HepG2 (cell line): ENCODE results near the gene CCDC57. TPM values are rescaled to one million over a fixed set of nuclear protein-coding genes. Genes with fewer than 3 reads are reported as not detected.

ENCODE experiments used
- ADNP ChIP-seq: sonication (generic); formaldehyde crosslinking; IDR thresholded peaks from 2 replicates; pipeline ENCODE4 v1.4.0; 2020; ENCODE audit warnings: missing genetic modification reagents
- BCL6 ChIP-seq: IDR thresholded peaks from 2 replicates; pipeline ENCODE4 v1.6.1; 2016; ENCODE audit warnings: missing genetic modification reagents, missing compliant biosample characterization
- BRCA1 ChIP-seq: sonication (generic); formaldehyde crosslinking; IDR thresholded peaks from 2 replicates; pipeline ENCODE4 v1.4.0; 2020; ENCODE audit warnings: missing genetic modification reagents
- FOXA3 ChIP-seq: IDR thresholded peaks from 2 replicates; pipeline ENCODE4 v1.6.1; 2016; ENCODE audit warnings: missing genetic modification reagents, missing compliant biosample characterization
- HBP1 ChIP-seq: IDR thresholded peaks from 2 replicates; pipeline ENCODE4 v1.6.1; 2016; ENCODE audit warnings: low read depth, control low read depth
- HNRNPLL ChIP-seq: fragments of 200-400 bp; formaldehyde crosslinking; IDR thresholded peaks from 2 replicates; pipeline ENCODE4 v1.6.1; 2017; ENCODE audit warnings: mild to moderate bottlenecking, low read depth, low read length; ENCODE audit not compliant: poor library complexity, severe bottlenecking
- NFATC3 ChIP-seq: sonication (generic); formaldehyde crosslinking; IDR thresholded peaks from 2 replicates; pipeline ENCODE4 v1.5.1; 2020; ENCODE audit warnings: mild to moderate bottlenecking, missing genetic modification reagents
- NFRKB ChIP-seq: fragments of 450-650 bp; IDR thresholded peaks from 2 replicates; pipeline ENCODE4 v1.6.1; 2017
- NR1H2 ChIP-seq: sonication (generic); formaldehyde crosslinking; IDR thresholded peaks from 2 replicates; pipeline ENCODE4 v1.8.1; 2022; ENCODE audit warnings: low read depth, missing genetic modification reagents, borderline replicate concordance
- PHF5A ChIP-seq: IDR thresholded peaks from one replicate; pipeline ENCODE4 v1.6.1; 2018; ENCODE audit warnings: low read depth, missing genetic modification reagents; ENCODE audit not compliant: unreplicated experiment
- SKI ChIP-seq: fragments of 450-650 bp; IDR thresholded peaks from one replicate; pipeline ENCODE4 v1.6.1; 2018; ENCODE audit warnings: mild to moderate bottlenecking; ENCODE audit not compliant: partially characterized antibody
- SRSF1 ChIP-seq: fragments of 200-400 bp; formaldehyde crosslinking; optimal IDR thresholded peaks from 2 replicates; pipeline ENCODE3; 2017; ENCODE audit warnings: mild to moderate bottlenecking, low read depth, low read length, moderate library complexity
- TP53 ChIP-seq: sonication (generic); formaldehyde crosslinking; conservative IDR thresholded peaks from 2 replicates; pipeline ENCODE4 v1.4.0; 2020; ENCODE audit warnings: missing genetic modification reagents
- ZBTB43 ChIP-seq: sonication (generic); formaldehyde crosslinking; conservative IDR thresholded peaks from 2 replicates; pipeline ENCODE4 v1.4.0; 2020; ENCODE audit warnings: missing genetic modification reagents
- ZBTB8A ChIP-seq: sonication (generic); formaldehyde crosslinking; IDR thresholded peaks from 2 replicates; pipeline ENCODE4 v1.4.0; 2020; ENCODE audit warnings: mild to moderate bottlenecking, low read depth, missing genetic modification reagents, borderline replicate concordance
- ZNF160 ChIP-seq: sonication (generic); formaldehyde crosslinking; IDR thresholded peaks from 2 replicates; pipeline ENCODE4 v1.8.0; 2022; ENCODE audit warnings: mild to moderate bottlenecking, inconsistent platforms, missing genetic modification reagents
- ZNF468 ChIP-seq: sonication (generic); formaldehyde crosslinking; IDR thresholded peaks from 2 replicates; pipeline ENCODE4 v1.8.0; 2022; ENCODE audit warnings: mild to moderate bottlenecking, moderate library complexity, missing genetic modification reagents
- ZNF510 ChIP-seq: sonication (generic); formaldehyde crosslinking; IDR thresholded peaks from 2 replicates; pipeline ENCODE4 v1.4.0; 2020; ENCODE audit warnings: low read depth, mild to moderate bottlenecking, missing genetic modification reagents
- ZNF546 ChIP-seq: sonication (generic); formaldehyde crosslinking; conservative IDR thresholded peaks from 2 replicates; pipeline ENCODE4 v1.8.1; 2023; ENCODE audit warnings: mild to moderate bottlenecking, missing genetic modification reagents
- ZNF556 ChIP-seq: sonication (generic); formaldehyde crosslinking; IDR thresholded peaks from 2 replicates; pipeline ENCODE4 v1.4.0; 2020; ENCODE audit warnings: mild to moderate bottlenecking, missing genetic modification reagents, borderline replicate concordance
- ZNF574 ChIP-seq: sonication (generic); formaldehyde crosslinking; IDR thresholded peaks from 2 replicates; pipeline ENCODE4 v1.4.0; 2020; ENCODE audit warnings: missing genetic modification reagents
- ZNF772 ChIP-seq: sonication (generic); formaldehyde crosslinking; IDR thresholded peaks from 2 replicates; pipeline ENCODE4 v1.5.0; 2020; ENCODE audit warnings: mild to moderate bottlenecking, missing genetic modification reagents
- ZNF839 ChIP-seq: sonication (generic); formaldehyde crosslinking; IDR thresholded peaks from 2 replicates; pipeline ENCODE4 v1.4.0; 2020; ENCODE audit warnings: missing genetic modification reagents, mild to moderate bottlenecking, borderline replicate concordance
- polyA plus RNA-seq, 8 experiments: library from polyadenylated mRNA; depleted of rRNA in 3 of 8; stranded (reverse) in 7 of 8; unstranded in 1 of 8; fragments of >200 nt; fragmentation: Illumina TruSeq in 4 of 8; extraction: Trizol in 4 of 8; gene quantifications; 2 replicates each; pipeline versions ENCODE4 v1.2.1 to v1.2.3, GENCODE V29; 2011 to 2016; ENCODE audit warnings: low read depth in 4 of 8, missing spikeins in 1 of 8, mixed read lengths in 1 of 8; ENCODE audit not compliant: insufficient read depth in 1 of 8
- total RNA-seq, 5 experiments: library from RNA; depleted of rRNA; stranded (reverse); fragments of >200 nt; fragmentation: Illumina TruSeq; extraction: Trizol; gene quantifications; 2 replicates each; pipeline ENCODE4 v1.2.3, GENCODE V29; 2016; ENCODE audit warnings: low read depth in 1 of 5
- TF ChIP-seq, protein P1 (sequence below): sonication (generic); formaldehyde crosslinking; IDR thresholded peaks from 2 replicates; pipeline ENCODE4 v1.5.0; 2020; ENCODE audit warnings: missing genetic modification reagents

The CCDC57 gene
- total and polyA plus RNA-seq, 2 of the 13 experiments (the other 11 are each of a cell fraction or from before 2014, with no cell fraction given), result 59.3 to 59.9 TPM

DNA sequence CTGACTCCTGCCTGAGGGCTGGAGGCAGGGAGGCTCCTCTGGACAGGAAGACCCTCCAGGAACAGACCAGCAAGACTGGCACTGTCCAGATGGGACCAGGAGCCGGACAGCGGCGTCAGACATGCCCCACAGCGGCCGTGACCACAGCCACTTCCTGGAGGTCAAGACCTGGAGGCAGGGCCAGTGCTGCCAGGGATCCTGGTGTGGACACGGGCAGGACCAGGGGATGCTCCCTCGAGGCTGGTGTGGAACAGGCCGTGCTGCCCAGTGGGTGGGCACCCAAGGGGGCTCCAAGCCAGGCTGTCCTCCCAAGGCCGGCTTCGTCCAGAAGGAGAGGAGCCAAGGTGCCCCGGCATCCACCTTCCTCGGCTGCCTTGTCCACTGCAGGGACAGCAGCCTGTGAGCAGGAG, 4.5 kb upstream of the CCDC57 start (continued):
- TF ChIP-seq SRSF1 (no peak), ZNF510 (CRISPR knock-in tag) (no peak), BRCA1 (CRISPR knock-in tag) (no peak), FOXA3 (CRISPR knock-in tag) (0 out of 2 replicates have a peak, but pooled peaks have one; percentile 5), ZNF574 (CRISPR knock-in tag) (0 out of 2 replicates have a peak, but pooled peaks have one; percentile 17), NFATC3 (CRISPR knock-in tag) (no peak), BCL6 (CRISPR knock-in tag) (no peak), NR1H2 (CRISPR knock-in tag) (no peak), HNRNPLL (no peak), TP53 (CRISPR knock-in tag) (0 out of 2 replicates have a peak, but pooled peaks have one; percentile 73), ZNF772 (peak; percentile 28; the same call in 1 of the 2 replicates), ZNF556 (CRISPR knock-in tag) (peak; percentile 85), SKI (no peak), HBP1 (0 out of 2 replicates have a peak, but pooled peaks have one; percentile 11), ZNF160 (CRISPR knock-in tag) (peak; percentile 32; the same call in 1 of the 2 replicates), PHF5A (CRISPR knock-in tag) (no peak), ZNF468 (CRISPR knock-in tag) (no peak), ZBTB43 (CRISPR knock-in tag) (0 out of 2 replicates have a peak, but pooled peaks have one; percentile 10), ZNF546 (CRISPR knock-in tag) (0 out of 2 replicates have a peak, but pooled peaks have one; percentile 4), ZBTB8A (CRISPR knock-in tag) (no peak), ZNF839 (CRISPR knock-in tag) (no peak), NFRKB (no peak), ADNP (CRISPR knock-in tag) (no peak; the same call in 1 of the 2 replicates)
- TF ChIP-seq, protein P1, sequence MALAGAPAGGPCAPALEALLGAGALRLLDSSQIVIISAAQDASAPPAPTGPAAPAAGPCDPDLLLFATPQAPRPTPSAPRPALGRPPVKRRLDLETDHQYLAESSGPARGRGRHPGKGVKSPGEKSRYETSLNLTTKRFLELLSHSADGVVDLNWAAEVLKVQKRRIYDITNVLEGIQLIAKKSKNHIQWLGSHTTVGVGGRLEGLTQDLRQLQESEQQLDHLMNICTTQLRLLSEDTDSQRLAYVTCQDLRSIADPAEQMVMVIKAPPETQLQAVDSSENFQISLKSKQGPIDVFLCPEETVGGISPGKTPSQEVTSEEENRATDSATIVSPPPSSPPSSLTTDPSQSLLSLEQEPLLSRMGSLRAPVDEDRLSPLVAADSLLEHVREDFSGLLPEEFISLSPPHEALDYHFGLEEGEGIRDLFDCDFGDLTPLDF (CRISPR knock-in tag), result no peak
